Activated CD8-positive, alpha-beta memory T cell treated with anti-CD3 and anti-CD28 coated beads for 1 hour (primary cell): ENCODE data around the gene MRPL51.

ENCODE experiments used
- DNase-seq, 2 donors: peaks; one replicate each; pipeline ENCODE4 v3.0.0-alpha.2; 2020; ENCODE audit warnings: low read depth in 1 of 2; ENCODE audit errors: extremely low read depth in 1 of 2

The MRPL51 gene

DNA sequence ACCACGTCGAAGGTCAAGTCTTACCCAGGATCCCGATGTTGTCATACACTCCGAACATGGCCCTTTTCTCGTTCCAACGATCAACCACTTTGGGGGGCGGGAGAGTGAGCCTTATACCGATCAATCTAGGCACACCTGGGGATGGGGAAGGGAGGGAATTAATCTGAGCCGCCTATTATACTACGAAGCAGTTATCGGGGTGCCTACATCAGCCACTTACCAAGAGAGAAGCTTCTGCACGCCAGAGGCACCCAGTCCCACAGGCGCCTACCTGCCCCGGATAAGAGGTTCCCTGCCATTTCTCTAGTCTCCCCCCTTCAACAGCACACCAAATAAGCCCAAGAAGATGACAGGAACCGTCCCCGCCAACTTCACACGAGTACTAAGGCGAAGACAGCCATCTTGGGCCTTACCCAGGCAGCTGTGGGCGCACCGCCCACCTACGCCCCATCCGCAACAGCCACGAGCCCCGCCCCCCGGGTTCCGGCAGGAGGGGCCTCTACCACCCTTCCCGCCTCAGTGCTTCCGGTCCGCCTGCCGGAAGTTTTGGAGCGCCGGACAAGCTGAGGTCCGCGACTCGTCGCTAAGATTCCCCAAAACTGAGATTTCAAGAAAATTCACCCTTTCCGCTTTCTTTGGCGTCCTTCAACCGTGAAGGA, at the start of gene MRPL51:
Gene MRPL51, minus strand, starts transcription at position 425 of the 659 bp plus-strand sequence. Its CDS starts 126 bp downstream, at position 299.
- DNase-seq: peak; percentile 83 to 99

GRCh38 chr12:6542209-6543009, 49.3 kb upstream of the MRPL51 start:
- no peak for DNase-seq

GRCh38 chr12:6541371-6542165, 48.5 kb upstream of the MRPL51 start:
- no peak for DNase-seq

- no peak for DNase-seq
These were observed 47.3 kb upstream of the MRPL51 start for GRCh38 chr12:6540181-6540877.

GRCh38 chr12:6539707-6540134, 46.7 kb upstream of the MRPL51 start:
- DNase-seq: no peak

DNA sequence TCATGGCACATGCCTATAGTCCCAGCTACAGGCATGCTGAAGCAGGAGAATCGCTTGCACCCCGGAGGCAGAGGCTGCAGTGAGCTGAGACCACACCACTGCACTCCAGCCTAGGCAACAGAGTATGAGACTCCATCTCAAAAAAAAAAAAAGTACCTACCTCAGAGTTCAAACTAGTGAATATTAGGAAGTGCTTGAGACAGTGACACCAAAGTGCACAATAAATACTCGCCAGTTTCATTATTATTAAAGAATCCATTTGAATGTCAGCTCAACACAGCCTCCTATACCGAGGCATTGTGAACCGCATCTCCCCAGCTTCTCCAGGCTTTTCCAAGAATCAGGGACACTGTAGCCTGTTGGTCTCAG, 46.2 kb upstream of the MRPL51 start:
- no peak for DNase-seq

GRCh38 chr12:6538420-6539313, 45.6 kb upstream of the MRPL51 start:
- no peak for DNase-seq

DNA sequence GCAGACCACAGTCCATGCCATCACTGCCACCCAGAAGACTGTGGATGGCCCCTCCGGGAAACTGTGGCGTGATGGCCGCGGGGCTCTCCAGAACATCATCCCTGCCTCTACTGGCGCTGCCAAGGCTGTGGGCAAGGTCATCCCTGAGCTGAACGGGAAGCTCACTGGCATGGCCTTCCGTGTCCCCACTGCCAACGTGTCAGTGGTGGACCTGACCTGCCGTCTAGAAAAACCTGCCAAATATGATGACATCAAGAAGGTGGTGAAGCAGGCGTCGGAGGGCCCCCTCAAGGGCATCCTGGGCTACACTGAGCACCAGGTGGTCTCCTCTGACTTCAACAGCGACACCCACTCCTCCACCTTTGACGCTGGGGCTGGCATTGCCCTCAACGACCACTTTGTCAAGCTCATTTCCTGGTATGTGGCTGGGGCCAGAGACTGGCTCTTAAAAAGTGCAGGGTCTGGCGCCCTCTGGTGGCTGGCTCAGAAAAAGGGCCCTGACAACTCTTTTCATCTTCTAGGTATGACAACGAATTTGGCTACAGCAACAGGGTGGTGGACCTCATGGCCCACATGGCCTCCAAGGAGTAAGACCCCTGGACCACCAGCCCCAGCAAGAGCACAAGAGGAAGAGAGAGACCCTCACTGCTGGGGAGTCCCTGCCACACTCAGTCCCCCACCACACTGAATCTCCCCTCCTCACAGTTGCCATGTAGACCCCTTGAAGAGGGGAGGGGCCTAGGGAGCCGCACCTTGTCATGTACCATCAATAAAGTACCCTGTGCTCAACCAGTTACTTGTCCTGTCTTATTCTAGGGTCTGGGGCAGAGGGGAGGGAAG, 44.7 kb upstream of the MRPL51 start:
- peak; percentile 69 to 82 for DNase-seq

- DNase-seq: no peak
These were observed 44.0 kb upstream of the MRPL51 start for GRCh38 chr12:6536894-6537579.

DNA sequence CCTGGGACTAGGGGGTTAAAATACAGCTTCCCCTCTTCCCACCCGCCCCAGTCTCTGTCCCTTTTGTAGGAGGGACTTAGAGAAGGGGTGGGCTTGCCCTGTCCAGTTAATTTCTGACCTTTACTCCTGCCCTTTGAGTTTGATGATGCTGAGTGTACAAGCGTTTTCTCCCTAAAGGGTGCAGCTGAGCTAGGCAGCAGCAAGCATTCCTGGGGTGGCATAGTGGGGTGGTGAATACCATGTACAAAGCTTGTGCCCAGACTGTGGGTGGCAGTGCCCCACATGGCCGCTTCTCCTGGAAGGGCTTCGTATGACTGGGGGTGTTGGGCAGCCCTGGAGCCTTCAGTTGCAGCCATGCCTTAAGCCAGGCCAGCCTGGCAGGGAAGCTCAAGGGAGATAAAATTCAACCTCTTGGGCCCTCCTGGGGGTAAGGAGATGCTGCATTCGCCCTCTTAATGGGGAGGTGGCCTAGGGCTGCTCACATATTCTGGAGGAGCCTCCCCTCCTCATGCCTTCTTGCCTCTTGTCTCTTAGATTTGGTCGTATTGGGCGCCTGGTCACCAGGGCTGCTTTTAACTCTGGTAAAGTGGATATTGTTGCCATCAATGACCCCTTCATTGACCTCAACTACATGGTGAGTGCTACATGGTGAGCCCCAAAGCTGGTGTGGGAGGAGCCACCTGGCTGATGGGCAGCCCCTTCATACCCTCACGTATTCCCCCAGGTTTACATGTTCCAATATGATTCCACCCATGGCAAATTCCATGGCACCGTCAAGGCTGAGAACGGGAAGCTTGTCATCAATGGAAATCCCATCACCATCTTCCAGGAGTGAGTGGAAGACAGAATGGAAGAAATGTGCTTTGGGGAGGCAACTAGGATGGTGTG, 43.1 kb upstream of the MRPL51 start:
- DNase-seq: no peak

GRCh38 chr12:6535697-6535946, 42.6 kb upstream of the MRPL51 start:
- DNase-seq: no peak

DNA sequence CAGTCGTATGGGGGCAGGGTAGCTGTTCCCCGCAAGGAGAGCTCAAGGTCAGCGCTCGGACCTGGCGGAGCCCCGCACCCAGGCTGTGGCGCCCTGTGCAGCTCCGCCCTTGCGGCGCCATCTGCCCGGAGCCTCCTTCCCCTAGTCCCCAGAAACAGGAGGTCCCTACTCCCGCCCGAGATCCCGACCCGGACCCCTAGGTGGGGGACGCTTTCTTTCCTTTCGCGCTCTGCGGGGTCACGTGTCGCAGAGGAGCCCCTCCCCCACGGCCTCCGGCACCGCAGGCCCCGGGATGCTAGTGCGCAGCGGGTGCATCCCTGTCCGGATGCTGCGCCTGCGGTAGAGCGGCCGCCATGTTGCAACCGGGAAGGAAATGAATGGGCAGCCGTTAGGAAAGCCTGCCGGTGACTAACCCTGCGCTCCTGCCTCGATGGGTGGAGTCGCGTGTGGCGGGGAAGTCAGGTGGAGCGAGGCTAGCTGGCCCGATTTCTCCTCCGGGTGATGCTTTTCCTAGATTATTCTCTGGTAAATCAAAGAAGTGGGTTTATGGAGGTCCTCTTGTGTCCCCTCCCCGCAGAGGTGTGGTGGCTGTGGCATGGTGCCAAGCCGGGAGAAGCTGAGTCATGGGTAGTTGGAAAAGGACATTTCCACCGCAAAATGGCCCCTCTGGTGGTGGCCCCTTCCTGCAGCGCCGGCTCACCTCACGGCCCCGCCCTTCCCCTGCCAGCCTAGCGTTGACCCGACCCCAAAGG, 42.1 kb upstream of the MRPL51 start:
- DNase-seq: peak in 1 of 2 donors; percentile 51

- no peak for DNase-seq
These were observed 41.6 kb upstream of the MRPL51 start for GRCh38 chr12:6534695-6534944.

DNA sequence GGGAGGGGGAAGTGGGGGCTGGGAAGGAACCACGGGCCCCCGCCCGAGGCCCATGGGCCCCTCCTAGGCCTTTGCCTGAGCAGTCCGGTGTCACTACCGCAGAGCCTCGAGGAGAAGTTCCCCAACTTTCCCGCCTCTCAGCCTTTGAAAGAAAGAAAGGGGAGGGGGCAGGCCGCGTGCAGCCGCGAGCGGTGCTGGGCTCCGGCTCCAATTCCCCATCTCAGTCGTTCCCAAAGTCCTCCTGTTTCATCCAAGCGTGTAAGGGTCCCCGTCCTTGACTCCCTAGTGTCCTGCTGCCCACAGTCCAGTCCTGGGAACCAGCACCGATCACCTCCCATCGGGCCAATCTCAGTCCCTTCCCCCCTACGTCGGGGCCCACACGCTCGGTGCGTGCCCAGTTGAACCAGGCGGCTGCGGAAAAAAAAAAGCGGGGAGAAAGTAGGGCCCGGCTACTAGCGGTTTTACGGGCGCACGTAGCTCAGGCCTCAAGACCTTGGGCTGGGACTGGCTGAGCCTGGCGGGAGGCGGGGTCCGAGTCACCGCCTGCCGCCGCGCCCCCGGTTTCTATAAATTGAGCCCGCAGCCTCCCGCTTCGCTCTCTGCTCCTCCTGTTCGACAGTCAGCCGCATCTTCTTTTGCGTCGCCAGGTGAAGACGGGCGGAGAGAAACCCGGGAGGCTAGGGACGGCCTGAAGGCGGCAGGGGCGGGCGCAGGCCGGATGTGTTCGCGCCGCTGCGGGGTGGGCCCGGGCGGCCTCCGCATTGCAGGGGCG, 41.0 kb upstream of the MRPL51 start, which contains the start of gene GAPDH:
Gene GAPDH, plus strand, starts transcription at position 595 of the 772 bp plus-strand sequence. CDS start 316 bp downstream, outside the sequence.
- DNase-seq: peak; percentile 68 to 72

DNA sequence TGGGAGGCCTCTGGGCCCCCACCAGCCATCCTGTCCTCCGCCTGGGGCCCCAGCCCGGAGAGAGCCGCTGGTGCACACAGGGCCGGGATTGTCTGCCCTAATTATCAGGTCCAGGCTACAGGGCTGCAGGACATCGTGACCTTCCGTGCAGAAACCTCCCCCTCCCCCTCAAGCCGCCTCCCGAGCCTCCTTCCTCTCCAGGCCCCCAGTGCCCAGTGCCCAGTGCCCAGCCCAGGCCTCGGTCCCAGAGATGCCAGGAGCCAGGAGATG, 40.5 kb upstream of the MRPL51 start:
- DNase-seq: no peak

DNA sequence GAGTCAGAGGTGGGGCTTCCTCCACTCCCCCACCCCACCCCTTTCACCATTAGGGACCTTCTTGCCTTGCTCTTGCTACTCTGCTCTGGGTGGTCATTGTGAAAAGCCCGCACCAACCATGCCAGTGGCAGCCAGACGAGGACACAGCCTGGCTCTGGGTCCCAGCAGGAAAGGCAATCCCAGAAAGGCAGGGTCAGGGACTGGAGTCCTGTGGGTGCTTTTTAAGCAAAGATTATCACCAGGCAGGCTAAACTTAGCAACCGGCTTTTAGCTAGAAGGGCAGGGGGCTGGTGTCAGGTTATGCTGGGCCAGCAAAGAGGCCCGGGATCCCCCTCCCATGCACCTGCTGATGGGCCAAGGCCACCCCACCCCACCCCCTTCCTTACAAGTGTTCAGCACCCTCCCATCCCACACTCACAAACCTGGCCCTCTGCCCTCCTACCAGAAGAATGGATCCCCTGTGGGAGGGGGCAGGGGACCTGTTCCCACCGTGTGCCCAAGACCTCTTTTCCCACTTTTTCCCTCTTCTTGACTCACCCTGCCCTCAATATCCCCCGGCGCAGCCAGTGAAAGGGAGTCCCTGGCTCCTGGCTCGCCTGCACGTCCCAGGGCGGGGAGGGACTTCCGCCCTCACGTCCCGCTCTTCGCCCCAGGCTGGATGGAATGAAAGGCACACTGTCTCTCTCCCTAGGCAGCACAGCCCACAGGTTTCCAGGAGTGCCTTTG, 40.0 kb upstream of the MRPL51 start:
- DNase-seq: no peak
